Keratinocyte (primary cell): ENCODE results near the gene SREBF2. TPM values are rescaled to one million over a fixed set of nuclear protein-coding genes. Genes with fewer than 3 reads are reported as not detected.

ENCODE experiments used
- DNase-seq: peaks from one replicate; pipeline ENCODE4 v3.0.0-alpha.2; 2011; ENCODE audit warnings: low read depth, missing footprints, low spot score
- FAIRE-seq: peaks from 2 replicates; lab custom pipeline; 2011; peaks lifted over from hg19 to GRCh38; lab: Jason Lieb, UNC
- H2AFZ ChIP-seq: 2 replicates; pipeline ENCODE4 v1.6.0; 2012; ENCODE audit warnings: low read length, control low read depth, inconsistent platforms; ENCODE audit not compliant: control insufficient read depth
- H3K27ac ChIP-seq: 2 replicates; pipeline ENCODE4 v1.5.1; 2011; ENCODE audit warnings: low read length; ENCODE audit not compliant: control insufficient read depth, insufficient read depth
- H3K27me3 ChIP-seq: 3 replicates; pipeline ENCODE4 v1.6.0; 2011; ENCODE audit warnings: low read length; ENCODE audit not compliant: control insufficient read depth, insufficient read depth; ENCODE audit errors: extremely low read depth
- H3K36me3 ChIP-seq, 2 experiments: 2 replicates in 1 of 2; 3 replicates in 1 of 2; pipeline ENCODE4 v1.5.1; 2011; ENCODE audit warnings: low read length in 2 of 2, mild to moderate bottlenecking in 1 of 2; ENCODE audit not compliant: control insufficient read depth in 2 of 2, insufficient read depth in 2 of 2; ENCODE audit errors: extremely low read depth in 1 of 2
- H3K4me1 ChIP-seq: 3 replicates; pipeline ENCODE4 v1.5.1; 2011; ENCODE audit warnings: low read length; ENCODE audit not compliant: control insufficient read depth, insufficient read depth; ENCODE audit errors: extremely low read depth
- H3K4me2 ChIP-seq: 3 replicates; pipeline ENCODE4 v1.6.0; 2011; ENCODE audit warnings: low read depth, low read length; ENCODE audit not compliant: control insufficient read depth, insufficient read depth; ENCODE audit errors: extremely low read depth
- H3K4me3 ChIP-seq, 3 experiments: fragments of 200-600 bp in 1 of 3; sonication (generic) in 1 of 3; 2 replicates in 2 of 3; 3 replicates in 1 of 3; pipeline ENCODE4 v1.5.1; 2011 to 2016; ENCODE audit warnings: low read length in 3 of 3, mild to moderate bottlenecking in 3 of 3, control low read depth in 2 of 3, inconsistent platforms in 1 of 3, low read depth in 1 of 3, mixed read lengths in 1 of 3, mixed run types in 1 of 3, moderate library complexity in 1 of 3; ENCODE audit not compliant: control insufficient read depth in 2 of 3, insufficient read depth in 2 of 3; ENCODE audit errors: extremely low read depth in 1 of 3
- H3K79me2 ChIP-seq: 2 replicates; pipeline ENCODE4 v1.6.0; 2012; ENCODE audit warnings: low read length; ENCODE audit not compliant: control insufficient read depth, insufficient read depth
- H3K9ac ChIP-seq: 3 replicates; pipeline ENCODE4 v1.6.0; 2011; ENCODE audit warnings: low read length; ENCODE audit not compliant: control insufficient read depth, insufficient read depth; ENCODE audit errors: extremely low read depth
- H3K9me1 ChIP-seq: 3 replicates; pipeline ENCODE4 v1.6.0; 2011; ENCODE audit warnings: low read length; ENCODE audit not compliant: control insufficient read depth, insufficient read depth; ENCODE audit errors: extremely low read depth
- H3K9me3 ChIP-seq: 2 replicates; pipeline ENCODE4 v1.5.1; 2012; ENCODE audit warnings: low read depth, low read length; ENCODE audit not compliant: control insufficient read depth
- H4K20me1 ChIP-seq: 3 replicates; pipeline ENCODE4 v1.6.0; 2011; ENCODE audit warnings: low read length; ENCODE audit not compliant: control insufficient read depth, insufficient read depth; ENCODE audit errors: extremely low read depth
- EZH2 ChIP-seq: IDR thresholded peaks from one replicate; pipeline ENCODE4 v1.6.1; 2012; ENCODE audit warnings: inconsistent platforms, mild to moderate bottlenecking, low read length, moderate library complexity
- dilution Hi-C: fragments of 300-500 bp; cut with MboI; formaldehyde crosslinking; loops from one replicate; pipeline ENCODE4 v1.7.0; 2020; ENCODE audit warnings: low sequenced_read_pairs; ENCODE audit not compliant: extremely low pct_ligation_motif_present
- polyA plus RNA-seq, 5 experiments: library from polyadenylated mRNA; depleted of rRNA in 3 of 5; stranded (reverse) in 3 of 5; stranded (forward) in 1 of 5; unstranded in 1 of 5; fragments of >200 nt; gene quantifications; 1 replicate in 1 of 5; 2 replicates in 3 of 5; 3 replicates in 1 of 5; pipeline versions ENCODE4 v1.2.1 to v1.2.3, GENCODE V29; 2011 to 2012; ENCODE audit warnings: missing spikeins in 2 of 5, low read depth in 1 of 5, low replicate concordance in 1 of 5
- TF ChIP-seq, protein P1 (sequence below), 3 experiments: IDR thresholded peaks in 1 of 3; conservative IDR thresholded peaks in 1 of 3; optimal IDR thresholded peaks in 1 of 3; 2 replicates in 2 of 3; 3 replicates in 1 of 3; pipeline versions ENCODE3 to v1.5.1; 2011; ENCODE audit warnings: low read length in 3 of 3, mild to moderate bottlenecking in 3 of 3, moderate library complexity in 2 of 3, control low read depth in 1 of 3, inconsistent platforms in 1 of 3; ENCODE audit not compliant: insufficient read depth in 2 of 3; ENCODE audit errors: extremely low read depth in 1 of 3

SREBF2 gene
- polyA plus RNA-seq, 1 donor (not counting 4 experiments of a cell fraction or from before 2014, with no cell fraction given) = 57.5 TPM

DNA sequence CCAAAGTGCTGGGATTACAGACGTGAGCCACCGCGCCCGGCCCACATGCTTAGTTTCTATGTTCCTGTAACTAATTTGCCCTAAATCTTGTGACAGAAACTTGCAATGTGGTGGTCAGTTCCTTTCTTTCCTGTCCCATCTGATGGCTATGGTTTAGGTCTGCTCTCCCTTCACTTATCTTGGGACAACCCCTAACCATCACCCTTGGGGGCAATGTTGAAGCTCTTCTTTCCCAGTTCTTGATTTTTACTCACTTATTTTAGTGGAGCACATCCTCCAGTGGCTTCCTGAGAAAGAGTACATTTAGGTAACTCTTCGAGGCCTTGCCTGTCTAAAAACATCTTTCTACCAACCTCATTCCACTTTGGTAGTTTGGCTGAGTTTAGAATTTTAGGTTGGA, 7.3 kb downstream of the SREBF2 start:
- no peaks in the 10 kb centered on the region for H3K9me3 ChIP-seq
- H3K36me3 ChIP-seq = peaks cover 4 to 36% of the 10 kb centered on the region in 2 experiments
- H3K79me2 ChIP-seq = peaks cover 92% of the 10 kb centered on the region
- H4K20me1 ChIP-seq = peaks cover 6% of the 10 kb centered on the region
- peaks cover 78% of the 10 kb centered on the region for H3K4me1 ChIP-seq
- H3K9ac ChIP-seq = no peak overlapping the region
- H3K4me3 ChIP-seq = no peak overlapping the region
- TF ChIP-seq, protein P1, sequence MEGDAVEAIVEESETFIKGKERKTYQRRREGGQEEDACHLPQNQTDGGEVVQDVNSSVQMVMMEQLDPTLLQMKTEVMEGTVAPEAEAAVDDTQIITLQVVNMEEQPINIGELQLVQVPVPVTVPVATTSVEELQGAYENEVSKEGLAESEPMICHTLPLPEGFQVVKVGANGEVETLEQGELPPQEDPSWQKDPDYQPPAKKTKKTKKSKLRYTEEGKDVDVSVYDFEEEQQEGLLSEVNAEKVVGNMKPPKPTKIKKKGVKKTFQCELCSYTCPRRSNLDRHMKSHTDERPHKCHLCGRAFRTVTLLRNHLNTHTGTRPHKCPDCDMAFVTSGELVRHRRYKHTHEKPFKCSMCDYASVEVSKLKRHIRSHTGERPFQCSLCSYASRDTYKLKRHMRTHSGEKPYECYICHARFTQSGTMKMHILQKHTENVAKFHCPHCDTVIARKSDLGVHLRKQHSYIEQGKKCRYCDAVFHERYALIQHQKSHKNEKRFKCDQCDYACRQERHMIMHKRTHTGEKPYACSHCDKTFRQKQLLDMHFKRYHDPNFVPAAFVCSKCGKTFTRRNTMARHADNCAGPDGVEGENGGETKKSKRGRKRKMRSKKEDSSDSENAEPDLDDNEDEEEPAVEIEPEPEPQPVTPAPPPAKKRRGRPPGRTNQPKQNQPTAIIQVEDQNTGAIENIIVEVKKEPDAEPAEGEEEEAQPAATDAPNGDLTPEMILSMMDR (optimal IDR thresholded peaks at IDR 0.05 in 1 of 3, IDR thresholded peaks at IDR 0.05 in 1 of 3, conservative IDR thresholded peaks at IDR 0.05 in 1 of 3; ENCODE audit: extremely low read depth in 1 of 3, insufficient read depth in 2 of 3, low read length in 3 of 3) = no peak
- no peak for TF ChIP-seq EZH2
- peaks cover 6% of the 10 kb centered on the region for H3K9me1 ChIP-seq
- H3K4me2 ChIP-seq = no peak overlapping the region
- H2AFZ ChIP-seq = no peak overlapping the region
- dilution Hi-C loops = no loop called here
- no peak for FAIRE-seq
- H3K27ac ChIP-seq = peak overlapping the region; percentile 31
- H3K27me3 ChIP-seq = no peaks in the 10 kb centered on the region
- DNase-seq = no peak

DNA sequence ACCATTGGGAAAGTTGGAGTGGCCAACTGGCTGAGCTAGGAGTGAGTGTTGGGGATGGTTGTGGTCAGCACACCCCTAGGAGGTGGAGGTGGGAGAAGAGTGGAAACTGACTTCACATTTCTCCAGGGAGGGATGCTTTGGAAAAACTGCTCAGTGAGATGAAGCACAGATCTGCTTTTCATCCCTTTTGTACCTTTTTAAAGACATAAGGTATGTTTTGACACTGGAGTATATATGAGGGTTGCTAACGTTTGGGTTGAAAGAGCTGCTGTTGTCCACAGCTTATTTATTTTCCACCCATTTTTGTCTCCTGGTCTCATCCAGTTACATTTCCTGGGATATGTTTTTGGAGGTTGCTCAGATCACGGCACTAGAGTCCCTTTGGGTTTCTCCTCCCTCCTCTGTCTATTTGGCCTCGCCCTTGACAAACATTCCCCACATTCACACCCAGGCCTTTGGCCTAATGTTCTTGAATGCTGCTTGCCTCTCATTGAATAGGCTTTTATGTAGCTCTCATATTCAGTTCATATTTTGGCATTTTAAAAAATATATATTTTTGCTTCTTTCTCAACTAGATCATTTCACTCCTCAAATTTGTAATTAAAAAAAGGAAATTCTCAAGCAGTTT, 8.3 kb downstream of the SREBF2 start:
- H3K9me3 ChIP-seq = no peaks in the 10 kb centered on the region
- no peak overlapping the region for H2AFZ ChIP-seq
- DNase-seq (no peak), FAIRE-seq (peak; percentile 71)
- no peak for TF ChIP-seq EZH2
- TF ChIP-seq, protein P1 (optimal IDR thresholded peaks at IDR 0.05 in 1 of 3, IDR thresholded peaks at IDR 0.05 in 1 of 3, conservative IDR thresholded peaks at IDR 0.05 in 1 of 3; ENCODE audit: extremely low read depth in 1 of 3, insufficient read depth in 2 of 3, low read length in 3 of 3) = no peak
- H4K20me1 ChIP-seq = peaks cover 6% of the 10 kb centered on the region
- H3K9ac ChIP-seq = no peak overlapping the region
- dilution Hi-C loops = no loop called here
- H3K27ac ChIP-seq = peak overlapping the region; percentile 31
- peaks cover 93% of the 10 kb centered on the region for H3K79me2 ChIP-seq
- peaks cover 4 to 35% of the 10 kb centered on the region in 2 experiments for H3K36me3 ChIP-seq
- H3K4me1 ChIP-seq = peaks cover 79% of the 10 kb centered on the region
- peak overlapping the region; percentile 47 for H3K4me2 ChIP-seq
- H3K4me3 ChIP-seq = no peak overlapping the region
- H3K27me3 ChIP-seq = no peaks in the 10 kb centered on the region
- H3K9me1 ChIP-seq = peaks cover 6% of the 10 kb centered on the region
